K562 (cell line): ENCODE measurements around the gene MIEF1. TPM values are rescaled to one million over a fixed set of nuclear protein-coding genes. Genes with fewer than 3 reads are reported as not detected.

Experiments used
- ATF6 ChIP-seq: sonication (generic); formaldehyde crosslinking; IDR thresholded peaks from 2 replicates; pipeline ENCODE4 v1.4.0; 2020; ENCODE audit warnings: mild to moderate bottlenecking, missing genetic modification reagents
- CREB1 ChIP-seq, 2 experiments: sonication (generic) in 1 of 2; formaldehyde crosslinking in 1 of 2; IDR thresholded peaks; 2 replicates each; pipeline versions ENCODE4 v1.6.1 to v1.8.0; 2012 to 2022; ENCODE audit warnings: inconsistent platforms in 1 of 2, mild to moderate bottlenecking in 1 of 2, missing genetic modification reagents in 1 of 2, moderate library complexity in 1 of 2
- HES1 ChIP-seq: fragments of 450-650 bp; IDR thresholded peaks from 2 replicates; pipeline ENCODE4 v1.6.1; 2016; ENCODE audit warnings: low read depth, mild to moderate bottlenecking, moderate library complexity
- KDM4B ChIP-seq, 2 experiments: fragments of 450-650 bp in 1 of 2; sonication (generic) in 1 of 2; IDR thresholded peaks; 2 replicates each; pipeline ENCODE4 v1.6.1; 2016 to 2017; ENCODE audit warnings: borderline replicate concordance in 2 of 2, antibody characterized with exemption in 1 of 2, low read depth in 1 of 2, mild to moderate bottlenecking in 1 of 2
- MLLT1 ChIP-seq, 2 experiments: fragments of 450-650 bp; IDR thresholded peaks; 2 replicates each; pipeline ENCODE4 v1.6.1; 2016
- MLX ChIP-seq, 2 experiments: fragments of 450-650 bp in 1 of 2; sonication (generic) in 1 of 2; formaldehyde crosslinking; conservative IDR thresholded peaks; 2 replicates each; pipeline versions ENCODE4 v1.4.0 to v1.8.1; 2020 to 2022; ENCODE audit warnings: mild to moderate bottlenecking in 1 of 2, missing genetic modification reagents in 1 of 2
- NFYB ChIP-seq: IDR thresholded peaks from 2 replicates; pipeline ENCODE4 v1.6.1; 2011; ENCODE audit warnings: mild to moderate bottlenecking, moderate library complexity; ENCODE audit not compliant: insufficient read length; ENCODE audit errors: extremely low read depth
- PTRF ChIP-seq: fragments of 450-650 bp; IDR thresholded peaks from 2 replicates; pipeline ENCODE4 v1.6.1; 2016; ENCODE audit warnings: mild to moderate bottlenecking, missing genetic modification characterization, missing compliant biosample characterization
- RBFOX2 ChIP-seq: fragments of 200-400 bp; formaldehyde crosslinking; IDR thresholded peaks from 2 replicates; pipeline ENCODE4 v1.6.1; 2017; ENCODE audit warnings: low read depth, mild to moderate bottlenecking, low read length, moderate library complexity
- SMC3 ChIP-seq: conservative IDR thresholded peaks from 2 replicates; pipeline ENCODE4 v1.6.1; 2011; ENCODE audit warnings: low read depth, low read length, improper control_type of control experiment; ENCODE audit not compliant: insufficient read depth
- SOX6 ChIP-seq: fragments of 450-650 bp; IDR thresholded peaks from 2 replicates; pipeline ENCODE4 v1.6.1; 2014; ENCODE audit warnings: mild to moderate bottlenecking
- TFAP4 ChIP-seq: sonication (generic); formaldehyde crosslinking; IDR thresholded peaks from 2 replicates; pipeline ENCODE4 v1.8.0; 2022; ENCODE audit warnings: missing genetic modification reagents, mild to moderate bottlenecking, moderate library complexity, borderline replicate concordance
- TOE1 ChIP-seq, 2 experiments: fragments of 450-650 bp in 1 of 2; sonication (generic) in 1 of 2; formaldehyde crosslinking in 1 of 2; IDR thresholded peaks; 2 replicates each; pipeline versions ENCODE4 v1.7.1 to v1.8.0; 2016 to 2022; ENCODE audit warnings: borderline replicate concordance in 2 of 2, mild to moderate bottlenecking in 2 of 2, antibody characterized with exemption in 1 of 2, inconsistent platforms in 1 of 2, low read depth in 1 of 2, missing genetic modification reagents in 1 of 2, moderate library complexity in 1 of 2
- ZBTB34 ChIP-seq: fragments of 250-450 bp; sonication (Bioruptor Pico); IDR thresholded peaks from 2 replicates; pipeline ENCODE4 v1.8.0; 2021; ENCODE audit warnings: mild to moderate bottlenecking, moderate library complexity
- ZNF408 ChIP-seq: fragments of 250-450 bp; sonication (Bioruptor Pico); IDR thresholded peaks from 2 replicates; pipeline ENCODE4 v1.4.0; 2020; ENCODE audit warnings: low read depth, mild to moderate bottlenecking, moderate library complexity
- ZNF717 ChIP-seq: fragments of 250-450 bp; sonication (Bioruptor Pico); IDR thresholded peaks from 2 replicates; pipeline ENCODE4 v1.5.0; 2021
- polyA plus RNA-seq, 8 experiments: library from polyadenylated mRNA; depleted of rRNA in 4 of 8; stranded (reverse) in 5 of 8; unstranded in 3 of 8; fragments of >200 nt; fragmentation: Nextera tagmentation in 2 of 8; fragmentation: Illumina TruSeq in 1 of 8; extraction: Ambion mirVana in 2 of 8; extraction: Trizol in 1 of 8; gene quantifications; 2 replicates each; pipeline versions ENCODE4 v1.2.1 to v1.2.3, GENCODE V29; 2011 to 2014; ENCODE audit warnings: inconsistent platforms in 1 of 8, missing spikeins in 1 of 8
- total RNA-seq, 7 experiments: library from RNA; depleted of rRNA in 6 of 7; stranded (reverse); fragments of >200 nt in 6 of 7; fragmentation: Illumina TruSeq in 2 of 7; extraction: Trizol in 2 of 7; gene quantifications; 2 replicates each; pipeline versions ENCODE4 v1.2.1 to v1.2.3, GENCODE V29; 2011 to 2021; ENCODE audit warnings: low replicate concordance in 1 of 7

The MIEF1 gene
- total and polyA plus RNA-seq, 9 of the 15 experiments (the other 6 are each of a cell fraction or from before 2014, with no cell fraction given): 10.9 to 51.8 (median 25.5) TPM

- TF ChIP-seq RBFOX2: no peak
- TF ChIP-seq PTRF: no peak
- no peak for TF ChIP-seq ATF6
- TF ChIP-seq ZNF717: no peak
- no peak for TF ChIP-seq ZBTB34 (CRISPR knock-in tag)
- TF ChIP-seq SMC3: no peak
- TF ChIP-seq KDM4B (IDR thresholded peaks at IDR 0.05; ENCODE audit: borderline replicate concordance in 2 of 2, low read depth in 1 of 2): no peak
- TF ChIP-seq NFYB: no peak
- no peak; the same call in 1 of the 2 replicates for TF ChIP-seq SOX6
- TF ChIP-seq ZNF408 (CRISPR knock-in tag): no peak
- no peak for TF ChIP-seq HES1
- TF ChIP-seq CREB1 (IDR thresholded peaks at IDR 0.05): no peak
- TF ChIP-seq CREB1 (CRISPR knock-in tag; IDR thresholded peaks at IDR 0.05): no peak
- TF ChIP-seq TOE1 (IDR thresholded peaks at IDR 0.05; ENCODE audit: borderline replicate concordance): peak; percentile 91
- TF ChIP-seq TOE1 (CRISPR knock-in tag; IDR thresholded peaks at IDR 0.05; ENCODE audit: borderline replicate concordance, low read depth): no peak
- no peak for TF ChIP-seq MLLT1 (IDR thresholded peaks at IDR 0.05)
- no peak for TF ChIP-seq TFAP4 (CRISPR knock-in tag)
- no peak for TF ChIP-seq MLX (CRISPR knock-in tag; conservative IDR thresholded peaks at IDR 0.05)
These were observed 17.0 kb downstream of the MIEF1 start (continued) for GRCh38 chr22:39518996-39519680.
